HEK293T (cell line): ENCODE measurements around the gene ARHGEF7.

Experiments used
- CTCF ChIA-PET: fragments of 350-600 bp; formaldehyde crosslinking; extraction: SDS; loops from one replicate; lab custom pipeline; 2021; ENCODE audit warnings: antibody characterized with exemption, inconsistent platforms; lab: Yijun Ruan, JAX
- POLR2A ChIA-PET: fragments of 350-600 bp; formaldehyde crosslinking; extraction: SDS; loops from one replicate; lab custom pipeline; 2020; ENCODE audit warnings: antibody characterized with exemption, inconsistent platforms; lab: Yijun Ruan, JAX
- DNase-seq: peaks from one replicate; pipeline ENCODE4 v3.0.0; 2012; ENCODE audit warnings: mixed read lengths; ENCODE audit errors: extremely low spot score
- ARNT ChIP-seq: fragments of 450-650 bp; IDR thresholded peaks from 2 replicates; pipeline ENCODE4 v1.6.1; 2017; ENCODE audit warnings: mild to moderate bottlenecking
- BHLHE40 ChIP-seq: fragments of 450-650 bp; IDR thresholded peaks from 2 replicates; pipeline ENCODE4 v1.6.1; 2016; ENCODE audit warnings: mild to moderate bottlenecking, moderate library complexity, borderline replicate concordance
- CTBP1 ChIP-seq: fragments of 450-650 bp; IDR thresholded peaks from 2 replicates; pipeline ENCODE4 v1.6.1; 2016; ENCODE audit warnings: borderline replicate concordance
- ELF4 ChIP-seq: fragments of 450-650 bp; IDR thresholded peaks from 2 replicates; pipeline ENCODE4 v1.6.1; 2017; ENCODE audit warnings: antibody characterized with exemption
- FOXA1 ChIP-seq: fragments of 450-650 bp; IDR thresholded peaks from 2 replicates; pipeline ENCODE4 v1.6.1; 2016; ENCODE audit warnings: mild to moderate bottlenecking
- FOXK2 ChIP-seq: fragments of 450-650 bp; IDR thresholded peaks from 2 replicates; pipeline ENCODE4 v1.6.1; 2016; ENCODE audit warnings: mild to moderate bottlenecking
- FOXM1 ChIP-seq: fragments of 450-650 bp; IDR thresholded peaks from 2 replicates; pipeline ENCODE4 v1.6.1; 2017; ENCODE audit warnings: mild to moderate bottlenecking, borderline replicate concordance
- HDGF ChIP-seq: fragments of 450-650 bp; IDR thresholded peaks from 2 replicates; pipeline ENCODE4 v1.6.1; 2017; ENCODE audit warnings: antibody characterized with exemption, borderline replicate concordance
- L3MBTL2 ChIP-seq: fragments of 450-650 bp; conservative IDR thresholded peaks from 2 replicates; pipeline ENCODE4 v1.6.1; 2016; ENCODE audit warnings: mild to moderate bottlenecking
- LEF1 ChIP-seq: fragments of 450-650 bp; IDR thresholded peaks from 2 replicates; pipeline ENCODE4 v1.6.1; 2017; ENCODE audit warnings: mild to moderate bottlenecking, borderline replicate concordance
- NFRKB ChIP-seq: fragments of 450-650 bp; IDR thresholded peaks from 2 replicates; pipeline ENCODE4 v1.6.1; 2016; ENCODE audit warnings: mild to moderate bottlenecking, moderate library complexity
- PKNOX1 ChIP-seq: fragments of 450-650 bp; IDR thresholded peaks from 2 replicates; pipeline ENCODE4 v1.6.1; 2016
- SP1 ChIP-seq: fragments of 450-650 bp; IDR thresholded peaks from 2 replicates; pipeline ENCODE4 v1.6.1; 2017
- SUZ12 ChIP-seq: fragments of 450-650 bp; IDR thresholded peaks from 2 replicates; pipeline ENCODE4 v1.6.1; 2016; ENCODE audit warnings: mild to moderate bottlenecking
- TARDBP ChIP-seq: fragments of 450-650 bp; IDR thresholded peaks from 2 replicates; pipeline ENCODE4 v1.6.1; 2016
- ZNF384 ChIP-seq: fragments of 450-650 bp; IDR thresholded peaks from 2 replicates; pipeline ENCODE4 v1.6.1; 2016

ARHGEF7 gene

GRCh38 chr13:111287201-111287600, 172.1 kb downstream of the ARHGEF7 start:
- ChIA-PET POLR2A (no interaction called here), CTCF (no interaction called here)
- no peak for DNase-seq
- TF ChIP-seq FOXM1 (no peak), PKNOX1 (no peak), LEF1 (no peak), TARDBP (no peak)

- POLR2A ChIA-PET: no interaction called here
- DNase-seq: no peak
- no peak for TF ChIP-seq CTBP1
- no peak for TF ChIP-seq LEF1
- TF ChIP-seq FOXK2: no peak
- no peak for TF ChIP-seq SP1
- TF ChIP-seq NFRKB: no peak
- no peak for TF ChIP-seq ELF4
- no peak for TF ChIP-seq FOXM1
- TF ChIP-seq ZNF384: no peak
- TF ChIP-seq SUZ12: no peak
- no peak for TF ChIP-seq TARDBP
- TF ChIP-seq ARNT: no peak
- TF ChIP-seq PKNOX1: no peak
- TF ChIP-seq L3MBTL2: no peak
- no peak for TF ChIP-seq HDGF
- no peak for TF ChIP-seq FOXA1
- no peak for TF ChIP-seq BHLHE40
- CTCF ChIA-PET: no interaction called here
These were observed 173.2 kb downstream of the ARHGEF7 start for GRCh38 chr13:111288276-111288675.

- DNase-seq: no peak
- ChIA-PET CTCF (no interaction called here), POLR2A (no interaction called here)
- no peak for TF ChIP-seq FOXK2
- no peak for TF ChIP-seq ZNF384
- TF ChIP-seq TARDBP: no peak
- no peak for TF ChIP-seq L3MBTL2
- no peak for TF ChIP-seq SP1
- TF ChIP-seq BHLHE40: no peak
- no peak for TF ChIP-seq ELF4
- no peak for TF ChIP-seq SUZ12
- no peak for TF ChIP-seq PKNOX1
These were observed 174.1 kb downstream of the ARHGEF7 start for GRCh38 chr13:111289251-111289650.

GRCh38 chr13:111291908-111292307, 176.8 kb downstream of the ARHGEF7 start:
- ChIA-PET POLR2A (no interaction called here), CTCF (no interaction called here)
- TF ChIP-seq HDGF: no peak
- TF ChIP-seq FOXM1: no peak
- TF ChIP-seq FOXA1: no peak
- no peak for TF ChIP-seq TARDBP
- no peak for TF ChIP-seq NFRKB
- TF ChIP-seq SUZ12: no peak
- TF ChIP-seq ZNF384: no peak
- TF ChIP-seq CTBP1: no peak
- no peak for TF ChIP-seq SP1
- no peak for TF ChIP-seq ELF4
- TF ChIP-seq FOXK2: no peak
- TF ChIP-seq ARNT: no peak
- no peak for TF ChIP-seq BHLHE40
- TF ChIP-seq L3MBTL2: no peak
- TF ChIP-seq LEF1: no peak
- no peak for TF ChIP-seq PKNOX1
- DNase-seq: no peak

GRCh38 chr13:111292710-111293485, 177.8 kb downstream of the ARHGEF7 start:
- POLR2A ChIA-PET: no interaction called here
- CTCF ChIA-PET: no interaction called here

GRCh38 chr13:111295886-111296285, 180.8 kb downstream of the ARHGEF7 start:
- CTCF ChIA-PET: no interaction called here
- TF ChIP-seq FOXK2 (no peak), ELF4 (no peak), ARNT (no peak), HDGF (no peak), NFRKB (no peak)
- POLR2A ChIA-PET: no interaction called here
- DNase-seq: no peak

More at GRCh38 chr13:111292710-111293485, 177.8 kb downstream of the ARHGEF7 start:
- DNase-seq: no peak
- TF ChIP-seq TARDBP (no peak), FOXA1 (no peak), LEF1 (no peak), FOXK2 (no peak), CTBP1 (no peak), L3MBTL2 (no peak), HDGF (no peak), BHLHE40 (no peak), ARNT (no peak), ZNF384 (no peak), NFRKB (no peak)
